HL-60/S4 treated with retinoic acid at 250 ng/mL for 4 days and 3 days (cell line): ENCODE measurements around the gene TEAD2.

ENCODE experiments used
- in situ Hi-C: fragments of 300-500 bp; cut with MboI; formaldehyde crosslinking; loops from 2 replicates; pipeline ENCODE4 v1.7.0; 2022; ENCODE audit warnings: low sequenced_read_pairs

The TEAD2 gene

GRCh38 chr19:49362048-49362928 is at the start of gene TEAD2:
Gene TEAD2 (minus strand): TSS chr19:49362416. CDS start chr19:49360075, 2,341 bp downstream.
- in situ Hi-C loops, result no loop called here

- in situ Hi-C loops, result no loop called here
Observed at GRCh38 chr19:49411681-49412326, 49.6 kb upstream of the TEAD2 start.

- in situ Hi-C loops, result no loop called here
Observed at GRCh38 chr19:49409441-49410029, 47.3 kb upstream of the TEAD2 start.

- in situ Hi-C loops, result no loop called here
Observed at GRCh38 chr19:49408816-49409440, 46.7 kb upstream of the TEAD2 start.

- in situ Hi-C loops, result no loop called here
Observed at GRCh38 chr19:49407482-49408015, 45.3 kb upstream of the TEAD2 start.

- in situ Hi-C loops, result no loop called here
Observed at GRCh38 chr19:49407079-49407478, 44.9 kb upstream of the TEAD2 start.

- in situ Hi-C loops, result no loop called here
Observed at GRCh38 chr19:49403404-49404187, 41.4 kb upstream of the TEAD2 start.

- in situ Hi-C loops, result no loop called here
Observed at GRCh38 chr19:49400029-49400428, 37.8 kb upstream of the TEAD2 start.

- in situ Hi-C loops, result no loop called here
Observed at GRCh38 chr19:49398931-49399330, 36.7 kb upstream of the TEAD2 start.

GRCh38 chr19:49398001-49398615 is 35.9 kb upstream of the TEAD2 start:
- in situ Hi-C loops, result no loop called here

- in situ Hi-C loops, result no loop called here
Observed at GRCh38 chr19:49396738-49397505, 34.7 kb upstream of the TEAD2 start.

GRCh38 chr19:49395581-49396407 is 33.6 kb upstream of the TEAD2 start:
- in situ Hi-C loops, result no loop called here

GRCh38 chr19:49393881-49394280 is 31.7 kb upstream of the TEAD2 start:
- in situ Hi-C loops, result loop anchor here (5.0 kb wide), 1 partner anchor 48 kb away; the partner anchor contains the start of gene SLC17A7

GRCh38 chr19:49391581-49392399 is 29.6 kb upstream of the TEAD2 start:
- in situ Hi-C loops, result loop anchor here (5.0 kb wide), 1 partner anchor 51 kb away; the partner anchor contains the start of gene SLC17A7

GRCh38 chr19:49390929-49391359 is 28.7 kb upstream of the TEAD2 start:
- in situ Hi-C loops, result loop anchor here (5.0 kb wide), 1 partner anchor 51 kb away; the partner anchor contains the start of gene SLC17A7

GRCh38 chr19:49390131-49390928 is 28.1 kb upstream of the TEAD2 start:
- in situ Hi-C loops, result loop anchor here (5.0 kb wide), 1 partner anchor 52 kb away; the partner anchor contains the start of gene SLC17A7
